GM19240 (cell line): ENCODE results near the gene INCA1.

Experiments
- DNase-seq: peaks from one replicate; pipeline ENCODE4 v3.0.0; 2011; ENCODE audit warnings: low spot score; ENCODE audit not compliant: insufficient read length

INCA1 gene

DNA sequence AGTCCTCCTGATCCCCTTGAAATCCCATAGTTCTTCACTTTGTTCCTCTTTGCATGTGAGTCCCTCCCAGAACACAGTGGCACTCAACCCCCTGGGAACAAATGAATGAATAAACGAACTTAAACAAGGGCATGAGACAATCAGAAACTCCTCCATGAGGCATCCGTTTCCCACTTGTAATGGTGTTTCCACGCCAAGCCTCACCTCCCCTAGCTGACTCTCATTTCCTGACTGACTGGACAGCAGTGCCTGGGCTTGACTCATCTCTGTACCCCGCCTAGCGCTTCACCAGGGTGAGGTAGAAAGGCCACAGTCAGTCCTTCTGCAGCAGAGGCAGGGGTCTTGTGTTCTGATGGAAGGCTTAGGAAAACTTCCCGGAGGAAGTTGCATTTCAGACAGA is 14.6 kb upstream of the INCA1 start:
- DNase-seq: no peak

DNA sequence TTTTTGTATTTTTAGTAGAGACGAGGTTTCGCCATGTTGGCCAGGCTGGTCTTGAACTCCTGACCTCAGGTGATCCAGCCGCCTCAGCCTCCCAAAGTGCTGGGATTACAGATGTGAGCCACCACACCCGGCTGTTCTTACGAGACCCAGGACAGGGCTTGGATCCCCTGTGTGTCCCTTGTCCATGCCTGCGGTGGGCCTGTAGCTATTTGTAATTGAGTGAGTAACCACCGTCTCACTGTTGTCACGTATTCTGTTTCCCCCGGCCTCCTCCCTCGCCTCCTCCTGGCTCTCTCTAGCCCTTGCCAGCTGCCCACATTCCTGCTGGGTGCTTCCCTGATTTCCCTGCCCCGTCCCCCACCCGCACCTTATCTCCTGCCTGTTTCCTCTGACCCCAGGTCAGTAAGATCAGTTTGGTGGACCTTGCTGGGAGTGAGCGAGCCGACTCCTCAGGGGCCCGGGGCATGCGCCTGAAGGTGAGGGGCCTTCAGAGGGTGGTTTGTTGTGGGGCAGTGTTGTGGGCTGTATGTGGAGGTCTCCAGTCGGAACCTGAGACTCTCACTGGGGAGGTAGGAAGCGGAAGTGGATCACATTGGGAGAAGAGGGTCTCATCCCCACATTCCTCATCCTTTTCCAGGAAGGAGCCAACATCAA is 6.0 kb upstream of the INCA1 start:
- no peak for DNase-seq

DNA sequence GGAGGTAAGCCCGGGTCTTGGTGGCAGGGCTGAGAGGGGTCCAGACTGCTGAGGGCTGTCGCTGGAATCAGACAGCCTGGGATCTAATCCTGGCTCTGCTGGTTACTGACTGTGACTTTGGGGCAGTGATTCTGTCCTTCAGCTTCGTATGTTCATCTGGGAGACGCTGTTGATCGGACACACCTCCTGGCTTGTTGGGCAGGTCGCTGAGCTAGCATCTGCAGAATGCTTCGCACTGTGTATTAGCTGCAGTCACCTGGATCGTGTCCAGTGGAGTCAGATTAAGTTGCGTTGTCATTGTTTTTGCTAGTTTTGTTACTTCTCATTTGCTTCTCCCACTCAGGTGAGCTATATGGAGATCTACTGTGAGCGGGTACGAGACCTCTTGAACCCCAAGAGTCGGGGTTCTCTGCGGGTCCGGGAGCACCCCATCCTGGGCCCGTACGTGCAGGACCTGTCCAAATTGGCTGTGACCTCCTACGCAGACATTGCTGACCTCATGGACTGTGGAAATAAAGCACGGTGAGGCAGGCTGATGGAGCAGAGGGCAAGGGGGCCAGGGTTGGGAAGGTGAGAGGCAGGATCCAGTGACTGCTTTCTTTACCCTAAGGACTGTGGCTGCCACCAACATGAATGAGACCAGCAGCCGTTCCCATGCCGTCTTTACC is 4.9 kb upstream of the INCA1 start:
- DNase-seq: no peak

DNA sequence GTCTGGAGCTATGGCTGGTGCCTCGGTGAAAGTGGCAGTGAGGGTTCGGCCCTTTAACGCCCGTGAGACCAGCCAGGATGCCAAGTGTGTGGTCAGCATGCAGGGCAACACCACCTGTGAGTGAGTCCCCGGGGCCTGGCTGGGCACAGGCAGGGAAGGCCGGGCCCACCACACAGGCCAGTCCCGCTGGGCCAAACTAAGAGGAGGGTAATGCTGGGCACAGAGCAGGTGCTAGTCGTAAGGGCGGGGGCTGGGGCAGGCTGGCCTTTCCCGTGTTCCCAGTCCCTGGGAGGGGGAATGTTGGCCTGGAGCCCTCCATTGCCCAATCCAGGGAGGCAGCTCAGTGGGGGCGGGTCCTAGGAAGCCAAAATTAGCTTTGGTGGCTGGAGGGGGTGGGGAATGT is 2.9 kb upstream of the INCA1 start:
- DNase-seq: no peak

DNA sequence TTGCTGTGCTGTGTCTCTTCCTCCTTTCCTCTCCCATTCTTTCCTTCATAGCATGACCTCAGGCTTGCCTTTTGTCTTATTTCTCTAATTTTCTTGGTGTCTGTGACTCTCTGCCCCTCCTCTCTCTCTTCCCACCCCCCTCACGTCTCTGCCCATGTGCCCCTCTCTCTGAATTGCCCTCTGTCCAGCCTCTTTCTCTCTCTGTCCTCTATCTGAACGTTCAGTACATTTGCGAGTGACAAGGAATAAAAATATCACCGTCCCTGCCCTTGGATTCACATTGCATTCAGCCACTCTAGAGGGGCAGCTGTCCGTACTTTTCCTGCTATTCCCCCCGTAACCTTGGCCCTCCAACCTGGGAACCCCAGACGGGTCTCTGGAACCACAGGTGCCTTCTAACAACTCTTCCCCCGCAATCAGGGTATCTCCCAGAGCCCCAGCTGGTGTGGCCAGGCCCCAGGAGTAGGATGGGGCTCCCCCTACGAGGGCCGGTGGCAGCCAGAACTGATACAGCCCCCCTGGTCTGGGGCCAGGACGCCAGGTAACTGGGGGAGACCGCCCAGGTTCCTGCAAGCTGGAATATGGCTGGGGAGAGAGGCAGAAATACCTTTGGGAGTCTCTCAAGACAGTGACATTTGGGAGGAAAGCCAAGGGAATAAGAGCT is 2.2 kb upstream of the INCA1 start:
- no peak for DNase-seq

DNA sequence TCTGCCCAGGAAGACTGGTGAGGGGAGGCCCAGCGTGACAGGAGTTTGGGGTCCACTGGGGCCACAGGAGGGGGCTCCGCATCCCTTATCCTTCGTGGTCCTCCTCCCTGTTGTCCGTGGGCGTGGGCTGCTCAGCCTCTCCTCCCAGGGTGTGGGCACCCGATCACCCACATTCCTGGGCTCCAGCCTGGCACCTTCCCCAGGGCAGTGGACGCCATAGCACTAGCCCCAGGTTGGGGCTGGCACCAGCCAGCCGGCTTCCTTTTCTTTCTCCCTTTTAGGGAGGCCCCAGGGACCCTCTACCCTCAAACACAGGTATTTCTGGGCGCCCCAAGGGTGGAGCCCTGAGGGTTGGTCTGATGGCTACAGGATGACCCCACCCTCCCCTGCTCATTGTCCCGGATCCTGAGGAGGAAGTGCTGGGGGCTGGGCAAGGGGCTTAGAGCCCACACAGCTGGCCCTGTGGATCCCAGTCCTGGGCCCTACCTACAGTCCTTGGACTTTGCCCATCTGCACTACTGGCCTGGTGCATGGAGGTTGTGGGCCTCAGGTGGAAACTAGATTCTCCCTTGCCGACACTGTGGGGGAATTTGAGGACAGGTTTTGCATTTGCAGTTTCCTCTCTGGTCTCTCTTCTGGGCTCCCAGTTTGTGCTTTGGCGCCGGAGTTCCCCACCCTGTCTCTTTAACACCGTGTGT is 1.6 kb upstream of the INCA1 start:
- no peak for DNase-seq

DNA sequence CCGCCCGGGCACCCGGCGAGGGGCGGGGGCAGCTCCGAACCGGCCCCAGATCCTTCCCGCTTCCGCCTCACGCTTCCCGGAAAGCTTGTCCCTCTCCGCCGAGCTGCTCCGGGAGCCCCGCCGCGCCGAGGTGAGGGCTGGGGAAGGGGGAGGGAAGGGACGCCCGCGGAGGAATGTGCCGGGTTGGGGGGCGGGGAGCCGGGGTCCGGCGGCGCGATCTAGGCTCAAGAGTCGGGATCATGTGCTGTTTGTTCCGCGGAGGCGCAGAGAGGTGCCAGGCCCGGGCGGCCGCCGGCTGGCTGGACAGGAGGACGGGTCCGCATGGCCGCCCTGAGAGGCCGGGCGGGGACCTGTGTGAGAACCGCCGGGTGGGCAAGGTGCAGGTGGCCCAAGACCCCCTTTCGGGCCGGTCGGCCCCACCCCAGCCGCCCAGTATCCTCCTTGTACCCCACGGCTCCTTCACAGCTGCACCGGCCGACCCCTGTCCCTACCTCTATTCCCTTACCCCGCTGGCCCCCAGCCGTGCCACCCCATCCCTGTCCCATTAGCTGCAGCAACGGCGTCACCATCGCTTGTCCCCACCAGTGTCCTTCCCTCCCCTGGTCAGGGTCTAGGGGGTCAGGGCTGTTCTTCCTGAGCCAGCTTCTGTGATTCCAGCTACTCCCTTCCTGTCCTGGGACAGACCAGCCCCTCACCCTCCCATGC is 857 bp upstream of the INCA1 start:
- DNase-seq: no peak

DNA sequence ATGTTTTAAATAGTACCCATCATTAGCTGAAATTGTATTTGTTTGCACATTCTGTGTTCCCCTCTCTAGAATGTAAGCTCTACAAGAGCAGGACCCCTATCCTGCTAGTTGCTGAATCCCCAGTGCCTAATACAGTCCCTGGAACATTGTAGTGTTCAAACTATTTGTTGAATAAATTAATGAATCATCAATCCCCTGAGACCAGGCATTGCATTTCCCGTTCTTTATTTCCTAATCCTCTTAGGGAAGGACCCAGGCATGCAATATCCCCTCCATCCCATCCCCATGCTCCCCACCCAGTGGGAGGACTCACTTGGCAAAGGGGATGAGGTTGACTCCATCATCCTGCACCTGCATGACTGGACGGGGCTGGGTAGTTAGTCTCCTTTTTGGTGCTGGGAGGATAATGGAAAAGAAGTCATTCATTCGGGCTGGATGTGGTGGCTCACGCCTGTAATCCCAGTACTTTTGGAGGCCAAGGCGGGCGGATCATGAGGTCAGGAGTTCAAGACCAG is 3.2 kb downstream of the INCA1 start:
- no peak for DNase-seq

DNA sequence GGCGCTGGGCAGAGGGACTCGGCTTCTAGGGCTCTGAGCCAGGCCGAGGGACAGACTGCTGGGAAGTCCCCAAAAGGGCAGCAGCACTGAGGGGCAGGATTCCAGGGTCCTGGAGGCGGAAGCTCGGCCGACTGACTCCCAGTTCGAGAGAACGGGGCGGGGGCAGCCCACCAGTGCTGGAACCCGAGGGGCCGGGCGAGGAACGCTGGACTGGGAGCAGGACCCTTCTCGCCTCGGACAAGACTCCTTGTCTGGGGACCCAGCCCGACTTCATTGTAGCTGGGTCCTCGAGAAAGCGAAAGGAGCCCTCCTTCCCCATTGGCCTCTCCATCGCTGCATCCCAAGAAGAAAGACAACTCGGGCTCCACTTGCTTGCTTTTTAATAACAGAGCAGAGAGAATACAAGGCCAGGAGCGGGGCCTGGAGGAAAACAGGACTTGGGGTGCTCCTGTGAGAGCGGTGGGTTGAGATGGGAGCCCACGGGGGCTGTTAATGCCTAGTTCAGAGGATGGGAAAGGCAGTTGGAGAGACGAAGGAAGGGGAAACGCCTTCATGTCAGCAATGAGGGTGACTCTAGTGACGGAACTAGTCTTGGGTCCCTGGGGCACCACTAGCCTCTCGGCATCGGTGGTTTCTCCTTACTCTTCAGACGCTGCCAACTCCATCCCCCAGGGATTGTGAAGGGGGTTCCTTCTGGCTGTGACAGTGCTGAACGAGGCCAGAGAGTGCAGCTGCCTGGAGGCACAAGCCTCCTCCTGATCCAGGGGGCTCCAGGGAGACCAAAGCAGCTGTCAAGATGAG is 9.4 kb downstream of the INCA1 start:
- DNase-seq: no peak

DNA sequence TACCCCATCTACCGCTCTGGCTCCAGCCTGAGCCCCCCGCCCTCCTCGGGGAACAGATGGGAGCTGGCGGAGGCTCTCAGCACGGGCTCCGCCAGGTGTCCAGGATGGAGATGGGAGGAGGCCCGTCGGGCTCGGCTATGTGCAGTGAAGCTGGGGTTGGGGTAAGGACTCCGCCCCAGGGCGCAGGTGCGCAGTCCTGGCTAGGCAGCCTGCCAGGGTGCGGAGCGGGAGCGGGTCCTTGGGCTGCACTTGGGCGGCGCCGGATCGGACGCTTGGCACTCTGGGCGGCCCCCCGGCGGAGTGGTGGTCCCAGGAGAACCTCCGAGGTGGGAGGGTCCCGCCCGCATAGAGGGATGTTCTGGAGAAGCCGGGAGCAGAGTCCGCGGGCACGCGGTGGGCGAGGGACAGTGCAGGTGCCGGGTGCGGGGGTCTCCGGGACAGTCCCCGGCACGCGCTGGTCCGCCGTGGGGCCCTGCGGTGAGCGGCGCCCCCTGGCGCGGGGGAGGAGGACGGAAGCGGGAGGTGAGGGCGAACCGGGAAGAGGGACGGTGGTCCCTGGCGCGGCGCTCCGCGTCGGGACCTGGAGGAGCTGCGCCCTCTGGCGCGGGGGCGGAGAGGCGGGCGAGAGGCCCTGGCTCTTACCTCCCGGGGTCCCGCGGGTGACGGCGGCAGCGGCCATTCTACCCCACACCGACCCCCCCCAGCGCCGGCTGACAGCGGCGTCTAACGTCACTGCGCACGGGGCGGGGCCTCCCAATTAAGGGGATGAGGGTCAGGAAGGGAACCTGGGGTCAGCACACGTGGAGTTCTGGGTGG is 10.2 kb downstream of the INCA1 start, which contains the start of gene CAMTA2:
Gene CAMTA2, minus strand, starts transcription at position 725 of the 816 bp plus-strand sequence. CDS start 1,453 bp downstream, outside the sequence.
- DNase-seq: peak; percentile 63

DNA sequence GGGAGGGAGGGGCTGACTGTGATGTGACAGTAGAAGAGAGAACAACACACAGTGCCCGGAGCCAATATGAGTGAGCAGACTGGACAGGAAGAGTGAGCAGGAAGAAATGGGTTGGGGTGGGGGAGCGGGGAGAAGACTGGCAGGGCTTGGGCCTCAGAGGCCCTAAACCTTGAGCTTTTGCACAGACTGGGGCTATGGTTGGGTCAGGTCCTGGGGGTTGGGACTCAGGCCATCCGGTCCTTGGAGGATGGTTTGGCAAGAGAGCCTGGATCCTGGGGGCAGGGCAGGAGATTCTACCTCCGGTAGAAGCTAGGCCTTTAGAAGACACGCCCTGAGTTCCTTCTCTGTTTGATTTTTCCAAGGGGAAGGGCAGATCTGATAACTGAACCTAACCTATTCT is 10.9 kb downstream of the INCA1 start:
- DNase-seq: no peak

DNA sequence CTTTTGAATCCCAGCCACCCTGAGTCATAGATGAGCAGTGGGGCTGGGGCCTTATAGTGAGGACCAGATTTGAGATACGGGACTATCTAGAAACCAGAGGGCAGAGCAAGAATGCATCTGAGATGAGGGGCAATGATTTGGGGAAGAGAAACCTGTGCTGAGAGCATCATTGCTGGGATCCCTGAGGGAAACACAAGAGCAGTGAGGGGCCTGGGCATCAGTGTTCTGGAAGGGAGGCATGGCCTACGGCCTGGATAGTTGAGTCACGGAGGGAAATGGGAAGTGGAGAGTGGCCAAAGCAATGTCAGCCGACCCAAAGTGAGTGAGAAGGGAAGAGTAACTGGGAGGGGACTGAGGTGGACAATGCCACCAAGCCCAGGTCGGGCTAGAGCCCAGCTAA is 15.0 kb downstream of the INCA1 start:
- no peak for DNase-seq

DNA sequence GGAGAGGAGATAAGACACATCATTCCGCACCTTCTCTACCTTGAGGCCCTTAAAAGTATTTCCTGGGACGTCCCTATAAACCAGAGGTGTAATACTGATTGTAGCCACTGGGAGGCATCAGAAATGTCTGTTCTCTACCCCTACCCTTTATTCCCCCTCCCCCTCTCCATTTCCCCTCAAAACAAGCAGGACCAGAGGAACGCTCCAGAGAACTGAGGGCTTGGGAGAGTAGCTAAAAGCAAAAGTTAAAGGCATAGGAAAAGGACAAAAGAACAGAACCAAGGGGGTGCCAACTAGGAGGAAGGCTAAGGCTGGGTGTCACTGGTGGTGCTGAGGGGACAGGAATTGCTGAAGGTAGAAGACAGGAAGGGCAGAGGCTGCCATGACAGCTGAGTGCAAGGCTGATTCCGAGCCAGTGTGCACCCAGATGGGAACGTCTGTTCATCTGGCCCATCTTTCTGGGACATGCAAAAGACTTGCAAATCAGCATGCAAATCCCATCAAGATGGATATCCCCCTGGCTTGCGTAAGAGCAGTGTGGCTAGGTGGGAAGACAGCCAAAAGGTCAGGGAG is 16.6 kb downstream of the INCA1 start:
- no peak for DNase-seq

DNA sequence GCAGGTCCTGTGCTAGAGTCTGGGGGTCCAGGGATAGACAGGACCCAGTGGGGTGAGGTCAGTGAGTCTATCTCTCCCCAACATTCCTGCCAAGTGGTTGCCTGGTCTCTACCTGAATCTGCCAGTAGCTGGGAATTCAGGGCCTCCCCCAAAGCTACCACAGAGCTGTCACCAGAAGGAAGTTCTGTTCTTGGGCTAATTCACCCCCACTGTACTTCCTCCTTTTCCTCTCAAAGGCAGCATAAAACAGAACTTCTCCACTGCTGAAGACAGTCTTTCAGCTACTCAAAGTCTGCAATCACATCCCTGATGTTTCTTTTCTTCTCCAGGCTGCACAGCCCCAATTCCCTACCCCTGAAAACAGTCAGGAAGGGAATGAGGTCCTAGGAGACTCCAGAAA is 18.6 kb downstream of the INCA1 start:
- no peak for DNase-seq

DNA sequence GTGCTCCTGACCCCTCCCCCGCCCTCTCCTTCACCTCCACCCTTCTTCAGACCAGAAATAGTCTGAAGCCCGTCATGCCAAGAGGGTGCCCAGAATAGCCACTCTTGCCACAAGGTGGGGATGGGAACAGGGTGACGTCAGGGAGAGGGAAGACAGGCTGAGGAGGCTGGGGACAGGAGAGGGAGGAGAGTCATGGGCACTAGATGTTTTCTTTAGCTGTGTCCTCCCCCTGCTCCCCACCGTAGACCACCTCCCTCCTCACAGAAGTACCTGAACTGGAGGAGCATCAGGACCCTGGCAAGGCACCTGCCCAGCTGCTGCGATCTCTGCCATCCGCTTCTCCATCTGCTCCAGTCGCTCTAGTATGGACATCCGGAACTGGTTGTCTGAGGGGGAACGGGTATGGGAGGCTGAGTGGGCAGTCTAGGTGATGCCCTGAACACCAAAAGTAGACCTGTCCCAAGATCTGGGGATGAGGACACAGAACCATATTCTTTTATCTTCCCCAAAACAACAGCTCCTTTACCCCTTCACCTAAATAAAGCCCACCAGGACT is 23.1 kb downstream of the INCA1 start:
- DNase-seq: no peak

DNA sequence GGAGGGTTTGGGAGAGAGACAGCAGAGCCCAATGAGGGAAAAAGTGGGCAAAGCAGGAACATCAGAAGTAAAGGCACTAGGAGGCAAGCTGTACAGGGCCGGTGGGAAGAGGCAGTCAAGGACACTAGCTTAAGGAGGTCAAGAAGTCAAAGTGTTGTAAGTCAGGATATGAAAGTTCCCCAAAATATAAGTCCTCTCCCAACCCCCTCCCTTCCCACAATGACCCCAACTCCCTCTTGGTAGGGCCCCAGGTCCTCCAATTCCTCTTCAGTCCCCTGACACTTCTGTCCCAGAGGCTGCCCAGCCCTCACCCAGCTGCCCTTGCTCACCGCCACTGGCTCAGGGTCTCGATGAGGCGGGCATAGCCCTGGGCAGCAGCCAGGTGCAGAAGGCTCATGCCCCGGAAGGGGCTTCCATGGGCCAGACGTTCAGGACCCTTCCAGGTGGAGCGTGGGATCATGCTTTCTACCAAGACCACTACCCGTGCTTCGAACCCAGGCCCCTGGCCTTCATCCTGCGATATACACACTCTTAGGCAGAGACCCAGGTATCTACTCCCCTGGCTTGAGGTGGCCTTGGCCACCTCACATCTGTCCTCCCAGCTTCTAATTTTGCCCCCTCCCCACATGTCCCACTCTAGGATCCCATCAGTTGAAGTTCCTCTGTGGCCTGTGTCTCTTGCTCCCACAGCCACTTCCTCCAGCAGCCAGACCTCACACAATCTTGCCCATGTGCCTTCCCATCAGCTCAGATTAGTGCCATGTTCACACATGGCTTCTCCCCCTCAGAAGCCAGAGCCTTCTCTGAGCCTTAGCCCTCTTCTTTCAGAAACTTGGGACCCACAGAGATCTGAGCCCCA is 23.8 kb downstream of the INCA1 start:
- DNase-seq: no peak

DNA sequence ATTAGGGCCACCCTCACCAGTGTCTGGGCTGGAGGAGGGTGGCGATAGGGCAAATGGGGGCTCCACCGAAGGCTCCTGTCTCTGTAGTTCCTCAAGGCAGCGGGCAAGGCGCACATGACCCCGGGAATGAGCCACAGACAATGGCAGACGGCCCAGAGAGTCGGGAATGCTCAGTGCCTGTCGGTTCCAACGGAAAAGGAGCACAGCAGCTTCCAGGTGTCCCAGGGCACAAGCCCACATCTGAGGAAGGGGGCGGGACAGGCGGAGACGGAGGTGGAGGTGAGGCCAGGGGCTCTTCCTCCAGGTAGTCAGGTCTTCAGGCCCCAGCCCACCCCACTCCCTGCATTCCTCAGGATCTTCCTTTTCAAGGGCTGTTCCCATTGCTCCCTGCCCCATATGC is 24.6 kb downstream of the INCA1 start:
- DNase-seq: no peak

DNA sequence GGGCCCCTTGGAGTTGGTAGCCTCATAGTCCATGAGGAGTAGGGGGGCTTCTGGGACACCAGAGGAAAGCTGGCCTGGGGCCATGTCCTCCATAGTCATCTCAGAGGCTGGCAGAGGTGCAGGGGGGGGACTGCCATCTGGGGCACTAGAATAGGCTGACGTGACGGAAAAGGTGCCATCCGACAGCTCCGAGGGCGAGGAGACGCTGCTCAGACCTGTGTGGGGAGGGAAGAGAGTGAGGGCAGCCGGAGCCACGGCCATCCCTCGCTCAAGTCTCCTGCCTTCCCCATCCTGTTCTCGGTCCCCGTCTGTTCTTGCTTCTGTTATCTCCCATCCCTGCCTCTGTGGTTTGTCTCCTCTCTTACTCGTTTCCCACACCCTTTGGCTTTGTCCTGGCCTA is 25.0 kb downstream of the INCA1 start:
- DNase-seq: no peak
